PC-9 (cell line): ENCODE data around the gene TNN. TPM values are rescaled to one million over a fixed set of nuclear protein-coding genes. Genes with fewer than 3 reads are reported as not detected.

Experiments used
- BruUV-seq: library from RNA; stranded (reverse); fragments of 400-500 nt; replicated peaks from 2 replicates; lab custom pipeline; 2021; lab: Mats Ljungman, UMichigan
- CTCF ChIA-PET: fragments of 300-600 bp; sonication (Branson Sonifier 250); formaldehyde crosslinking; loops from one replicate; lab custom pipeline; 2022; ENCODE audit warnings: antibody characterized with exemption; lab: Charles Lee
- POLR2A ChIA-PET: fragments of 300-600 bp; sonication (Branson Sonifier 250); formaldehyde crosslinking; loops from one replicate; lab custom pipeline; 2022; ENCODE audit warnings: antibody characterized with exemption; ENCODE audit not compliant: unreplicated experiment; lab: Charles Lee
- DNase-seq, 2 experiments: peaks; one replicate each; pipeline versions ENCODE4 v3.0.0 to v3.0.0-alpha.2; 2015 to 2022; ENCODE audit warnings: mixed read lengths in 1 of 2
- H2AFZ ChIP-seq: fragments of 200-600 bp; sonication (generic); 2 replicates; pipeline ENCODE4 v1.8.1; 2017; ENCODE audit warnings: antibody characterized with exemption
- H3F3A ChIP-seq: fragments of 200-600 bp; sonication (generic); 2 replicates; pipeline ENCODE4 v1.8.1; 2017; ENCODE audit warnings: antibody characterized with exemption, mild to moderate bottlenecking, low read depth; ENCODE audit not compliant: insufficient read depth
- H3K27ac ChIP-seq: fragments of 200-600 bp; sonication (generic); 2 replicates; pipeline ENCODE4 v1.6.1; 2016; ENCODE audit warnings: mixed run types
- H3K27me3 ChIP-seq: fragments of 200-600 bp; sonication (generic); 2 replicates; pipeline ENCODE4 v1.6.1; 2016; ENCODE audit warnings: low read depth, mixed run types; ENCODE audit not compliant: insufficient read depth
- H3K36me3 ChIP-seq: fragments of 200-600 bp; sonication (generic); 2 replicates; pipeline ENCODE4 v1.6.1; 2016; ENCODE audit warnings: low read depth, mixed run types
- H3K4me1 ChIP-seq: fragments of 200-600 bp; sonication (generic); replicated peaks from 2 replicates; pipeline ENCODE4 v1.6.1; 2016; ENCODE audit warnings: mixed run types; ENCODE audit not compliant: insufficient read depth
- H3K4me2 ChIP-seq: fragments of 200-600 bp; sonication (generic); 2 replicates; pipeline ENCODE4 v1.6.1; 2017; ENCODE audit warnings: mixed run types
- H3K4me3 ChIP-seq: fragments of 200-600 bp; sonication (generic); 2 replicates; pipeline ENCODE4 v1.6.1; 2016; ENCODE audit warnings: mixed run types
- H3K79me2 ChIP-seq: fragments of 200-600 bp; sonication (generic); 2 replicates; pipeline ENCODE4 v1.6.1; 2017; ENCODE audit warnings: low read depth, mixed run types
- H3K9me2 ChIP-seq: fragments of 200-600 bp; sonication (generic); 2 replicates; pipeline ENCODE4 v1.8.1; 2017; ENCODE audit warnings: mild to moderate bottlenecking; ENCODE audit not compliant: insufficient read depth
- H3K9me3 ChIP-seq: fragments of 200-600 bp; sonication (generic); 2 replicates; pipeline ENCODE4 v1.8.1; 2016; ENCODE audit warnings: low read depth; ENCODE audit not compliant: insufficient read depth
- H4K20me1 ChIP-seq: fragments of 200-600 bp; sonication (generic); 2 replicates; pipeline ENCODE4 v1.8.1; 2017; ENCODE audit not compliant: insufficient read depth
- EZH2 ChIP-seq: fragments of 200-600 bp; sonication (generic); IDR thresholded peaks from 2 replicates; pipeline ENCODE4 v1.8.0; 2017; ENCODE audit warnings: antibody characterized with exemption, low read depth
- intact Hi-C: fragments of 100-400 bp; cut with micrococcal nuclease; formaldehyde crosslinking; loops from one replicate; pipeline ENCODE4 v1.10.0; 2022; ENCODE audit not compliant: unreplicated experiment
- total RNA-seq: library from RNA; stranded (reverse); gene quantifications from 2 replicates; pipeline ENCODE4 v1.2.3, GENCODE V29; 2021
- TF ChIP-seq, protein P1 (sequence below): fragments of 200-600 bp; sonication (generic); conservative IDR thresholded peaks from 2 replicates; pipeline ENCODE4 v1.6.1; 2017; ENCODE audit warnings: mixed run types, antibody characterized with exemption, mild to moderate bottlenecking, moderate library complexity

Gene TNN
- total RNA-seq, 1 experiment from 2014 or later, result not detected

DNA sequence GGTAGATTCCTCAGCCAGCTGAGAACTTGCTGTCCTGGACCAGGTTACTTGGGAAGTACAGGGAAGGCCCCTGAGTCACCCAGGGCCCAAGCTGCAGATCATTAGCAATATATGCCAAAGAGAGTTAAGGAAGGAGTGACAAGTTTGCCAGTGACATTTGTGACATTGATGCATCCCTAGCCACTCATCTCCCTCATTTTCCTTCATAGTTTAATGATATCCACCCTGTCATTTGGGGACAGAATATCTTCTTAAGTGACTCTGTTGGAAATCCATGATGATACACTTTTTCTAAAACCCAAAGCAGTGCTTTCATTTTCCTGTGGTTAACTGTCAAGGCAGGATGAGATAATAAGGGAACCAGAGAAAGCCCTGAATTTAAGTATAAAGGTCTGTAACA, 3.2 kb downstream of the TNN start:
- Histone ChIP-seq H4K20me1 (no peaks in the 10 kb centered on the region; the same call in 1 of the 2 replicates), H3K9me3 (no peaks in the 10 kb centered on the region), H3F3A (no peaks in the 10 kb centered on the region), H3K36me3 (no peaks in the 10 kb centered on the region), H3K4me1 (no peaks in the 10 kb centered on the region), H2AFZ (no peak overlapping the region), H3K9me2 (no peaks in the 10 kb centered on the region), H3K4me2 (no peak overlapping the region), H3K27ac (no peak overlapping the region), H3K79me2 (no peaks in the 10 kb centered on the region), H3K27me3 (peaks cover 8% of the 10 kb centered on the region; the same call in 1 of the 2 replicates), H3K4me3 (no peak overlapping the region)
- TF ChIP-seq EZH2, result no peak
- TF ChIP-seq, protein P1, sequence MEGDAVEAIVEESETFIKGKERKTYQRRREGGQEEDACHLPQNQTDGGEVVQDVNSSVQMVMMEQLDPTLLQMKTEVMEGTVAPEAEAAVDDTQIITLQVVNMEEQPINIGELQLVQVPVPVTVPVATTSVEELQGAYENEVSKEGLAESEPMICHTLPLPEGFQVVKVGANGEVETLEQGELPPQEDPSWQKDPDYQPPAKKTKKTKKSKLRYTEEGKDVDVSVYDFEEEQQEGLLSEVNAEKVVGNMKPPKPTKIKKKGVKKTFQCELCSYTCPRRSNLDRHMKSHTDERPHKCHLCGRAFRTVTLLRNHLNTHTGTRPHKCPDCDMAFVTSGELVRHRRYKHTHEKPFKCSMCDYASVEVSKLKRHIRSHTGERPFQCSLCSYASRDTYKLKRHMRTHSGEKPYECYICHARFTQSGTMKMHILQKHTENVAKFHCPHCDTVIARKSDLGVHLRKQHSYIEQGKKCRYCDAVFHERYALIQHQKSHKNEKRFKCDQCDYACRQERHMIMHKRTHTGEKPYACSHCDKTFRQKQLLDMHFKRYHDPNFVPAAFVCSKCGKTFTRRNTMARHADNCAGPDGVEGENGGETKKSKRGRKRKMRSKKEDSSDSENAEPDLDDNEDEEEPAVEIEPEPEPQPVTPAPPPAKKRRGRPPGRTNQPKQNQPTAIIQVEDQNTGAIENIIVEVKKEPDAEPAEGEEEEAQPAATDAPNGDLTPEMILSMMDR, result no peak
- no peak for DNase-seq
- CTCF ChIA-PET, result no interaction called here
- POLR2A ChIA-PET, result no interaction called here
- intact Hi-C loops, result no loop called here
- no TSS peak for BruUV-seq

DNA sequence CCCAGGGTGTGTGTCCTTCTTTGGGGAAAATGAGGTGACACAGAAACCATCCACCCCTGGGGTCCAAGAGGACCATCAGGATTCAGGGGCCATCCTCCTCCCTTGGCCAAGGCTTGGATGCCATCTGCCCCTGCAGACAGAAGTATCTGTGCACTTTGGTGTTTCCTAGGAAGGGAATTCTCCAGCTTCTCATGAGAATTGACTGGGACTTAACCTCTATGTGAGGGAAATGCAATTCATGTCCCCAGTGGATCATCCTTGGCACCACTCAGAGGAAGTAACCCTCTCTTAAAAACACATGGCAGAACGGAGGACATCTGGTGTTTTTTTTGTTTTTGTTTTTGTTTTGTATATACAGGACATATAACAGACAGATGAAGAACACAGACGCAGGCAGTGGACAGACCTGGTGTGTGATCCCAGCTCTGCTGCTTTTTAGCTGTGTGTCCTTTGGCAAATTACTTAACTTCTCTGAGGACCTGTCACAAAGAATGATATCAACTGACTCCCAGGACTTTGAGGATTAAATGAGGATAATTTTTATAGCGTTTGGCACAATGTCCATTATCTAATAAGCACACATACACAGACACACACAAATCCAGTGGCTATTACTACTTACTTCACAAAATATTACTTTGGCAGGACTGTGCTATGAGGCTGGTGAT, 3.8 kb downstream of the TNN start:
- Histone ChIP-seq H3K4me3 (no peak overlapping the region), H3K36me3 (no peaks in the 10 kb centered on the region), H3K9me2 (no peaks in the 10 kb centered on the region), H3K4me2 (no peak overlapping the region), H3K4me1 (no peaks in the 10 kb centered on the region), H3K79me2 (no peaks in the 10 kb centered on the region), H3K9me3 (no peaks in the 10 kb centered on the region), H2AFZ (no peak overlapping the region), H4K20me1 (no peaks in the 10 kb centered on the region; the same call in 1 of the 2 replicates), H3F3A (no peaks in the 10 kb centered on the region), H3K27ac (no peak overlapping the region), H3K27me3 (peaks cover 8% of the 10 kb centered on the region; the same call in 1 of the 2 replicates)
- TF ChIP-seq EZH2, result no peak
- TF ChIP-seq, protein P1, result no peak
- ChIA-PET POLR2A (no interaction called here), CTCF (no interaction called here)
- DNase-seq, result no peak
- intact Hi-C loops, result no loop called here
- no TSS peak for BruUV-seq

DNA sequence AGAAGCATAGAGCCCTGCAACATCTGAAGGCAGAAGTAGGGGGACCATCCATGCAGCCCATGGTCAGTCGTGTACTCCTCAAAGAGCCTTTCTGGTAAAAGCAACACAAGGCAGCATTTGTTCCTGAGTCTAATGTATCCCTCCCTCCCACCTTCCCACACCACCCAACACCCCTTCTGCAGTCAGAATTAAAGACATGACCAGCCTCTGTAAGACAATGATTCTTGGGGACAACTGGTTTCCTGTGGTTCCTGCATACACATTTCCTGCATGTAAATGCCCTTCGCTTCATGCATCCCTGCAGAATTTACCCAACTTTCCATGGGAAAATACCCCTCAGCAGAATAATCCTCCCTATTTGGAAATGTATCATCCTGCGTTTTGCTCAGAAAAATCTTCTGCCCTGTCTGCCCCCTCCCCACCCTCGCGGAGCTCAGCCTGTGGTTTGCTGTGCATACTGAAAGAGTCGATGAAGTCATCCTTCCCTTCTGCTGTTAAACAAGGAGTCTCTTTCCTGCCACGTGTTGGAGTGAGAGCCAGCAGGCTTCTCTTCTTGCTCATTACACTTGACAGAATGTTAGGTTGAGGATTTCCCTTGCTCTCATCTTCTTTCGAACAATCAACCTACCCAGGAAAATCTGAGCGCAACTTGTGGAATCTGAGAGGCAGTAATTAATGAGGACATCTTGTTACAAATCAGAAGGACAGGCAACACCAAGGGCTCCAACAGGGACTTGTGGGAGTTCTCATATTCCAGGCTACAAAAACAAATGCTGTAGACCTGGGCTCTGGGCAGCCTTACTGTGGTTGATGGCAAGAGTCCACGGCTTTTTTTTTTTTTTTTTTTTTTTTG, 4.7 kb downstream of the TNN start:
- Histone ChIP-seq H3K4me2 (no peak overlapping the region), H3K4me3 (no peak overlapping the region), H3K27me3 (peaks cover 8% of the 10 kb centered on the region; the same call in 1 of the 2 replicates), H4K20me1 (no peaks in the 10 kb centered on the region; the same call in 1 of the 2 replicates), H2AFZ (no peak overlapping the region), H3K36me3 (no peaks in the 10 kb centered on the region), H3K79me2 (no peaks in the 10 kb centered on the region), H3K9me2 (no peaks in the 10 kb centered on the region), H3K27ac (no peak overlapping the region), H3K9me3 (no peaks in the 10 kb centered on the region), H3F3A (no peaks in the 10 kb centered on the region), H3K4me1 (no peaks in the 10 kb centered on the region)
- CTCF ChIA-PET, result no interaction called here
- BruUV-seq, result no TSS peak
- no peak for DNase-seq
- intact Hi-C loops, result no loop called here
- no peak for TF ChIP-seq EZH2
- TF ChIP-seq, protein P1, result no peak
- POLR2A ChIA-PET, result no interaction called here
